ENCODE measurements around the gene CDC73. TPM values are rescaled to one million over a fixed set of nuclear protein-coding genes. Genes with fewer than 3 reads are reported as not detected.

The CDC73 gene
- total RNA-seq, 1 experiment from 2014 or later, result 62.5 TPM

- Histone ChIP-seq H4K8ac (replicated peaks; ENCODE audit: insufficient read length, low read depth, low read length) (no peak overlapping the region), H3K14ac (ENCODE audit: insufficient read depth, low read length) (no peak overlapping the region), H4K91ac (ENCODE audit: insufficient read length, low read depth, low read length) (no peak overlapping the region), H3K27ac (ENCODE audit: insufficient read length, low read depth, low read length) (no peak overlapping the region), H3K18ac (ENCODE audit: insufficient read length, low read depth, low read length) (no peak overlapping the region), H3K56ac (ENCODE audit: insufficient read length, low read depth, low read length) (no peak overlapping the region), H2BK20ac (ENCODE audit: low read depth, low read length, poor library complexity, severe bottlenecking) (no peak overlapping the region), H3K79me1 (ENCODE audit: insufficient read depth, low read depth, low read length, poor library complexity, severe bottlenecking) (no peaks in the 10 kb centered on the region), H2BK5ac (ENCODE audit: insufficient read length, low read length) (no peak overlapping the region), H3K23me2 (ENCODE audit: insufficient read length, low read depth, low read length, poor library complexity, severe bottlenecking) (no peaks in the 10 kb centered on the region), H2BK12ac (ENCODE audit: insufficient read length, low read depth, low read length) (no peak overlapping the region), H3K4me1 (ENCODE audit: insufficient read depth, low read length) (no peaks in the 10 kb centered on the region), H3K23ac (ENCODE audit: insufficient read length, low read depth, low read length) (no peak overlapping the region), H2AFZ (ENCODE audit: low read length) (no peak overlapping the region), H2BK120ac (ENCODE audit: low read depth, low read length, poor library complexity, severe bottlenecking) (no peak overlapping the region), H3T11ph (ENCODE audit: low read length) (no peak overlapping the region), H4K5ac (ENCODE audit: insufficient read length, low read depth, low read length) (no peak overlapping the region), H2BK15ac (ENCODE audit: low read depth, low read length) (no peak overlapping the region), H3K79me2 (ENCODE audit: insufficient read depth, low read length) (no peaks in the 10 kb centered on the region), H3K4me2 (ENCODE audit: insufficient read depth, insufficient read length, low read length) (no peak overlapping the region), H3K27me3 (ENCODE audit: insufficient read depth, low read length) (no peaks in the 10 kb centered on the region), H3K4ac (ENCODE audit: low read depth, low read length) (no peak overlapping the region), H3K9ac (ENCODE audit: extremely low read depth, insufficient read length, low read length) (no peak overlapping the region), H2AK5ac (ENCODE audit: insufficient read length, low read length) (no peak overlapping the region), H4K20me1 (ENCODE audit: control insufficient read depth, insufficient read depth, insufficient read length) (no peaks in the 10 kb centered on the region), H3K9me3 (ENCODE audit: control insufficient read depth, low read depth, low read length) (no peaks in the 10 kb centered on the region)
- Mint-ChIP-seq H3K36me3 (ENCODE audit: insufficient read depth in 1 of 3, low read depth in 3 of 3) (peaks cover 4 to 39% (median 32%) of the 10 kb centered on the region in 3 experiments; a peak in 6 of 7 replicates), H3K9me3 (no peaks in the 10 kb centered on the region), H3K4me1 (peaks cover 4% of the 10 kb centered on the region in 2 experiments; a peak in 3 of 4 replicates), H3K27me3 (ENCODE audit: low read depth) (no peaks in the 10 kb centered on the region), H3K4me3 (no peak overlapping the region), H3K27ac (no peak overlapping the region)
- no peak for DNase-seq
- WGBS (ENCODE audit: extremely low coverage, insufficient read length, low lambda C conversion rate), result no CpG with 5 or more reads among the region's 3 CpGs
- TF ChIP-seq CTCF (conservative IDR thresholded peaks at IDR 0.05), result no peak
These were observed 35.5 kb upstream of the CDC73 start for GRCh38 chr1:193086342-193086741.

Data from H9 (cell line).